ENCODE data around the gene TMPRSS3.

Gene TMPRSS3

GRCh38 chr21:42429021-42429420 lies 33.2 kb upstream of the TMPRSS3 start:
- no peak for DNase-seq (ENCODE audit: low read depth in 2 of 2, low spot score in 1 of 2)

- DNase-seq (ENCODE audit: low read depth in 2 of 2, low spot score in 1 of 2) = no peak
Observed at GRCh38 chr21:42427809-42428419, 32.1 kb upstream of the TMPRSS3 start.

GRCh38 chr21:42426876-42427480 lies 31.1 kb upstream of the TMPRSS3 start:
- DNase-seq (ENCODE audit: low read depth in 2 of 2, low spot score in 1 of 2) = no peak

GRCh38 chr21:42426424-42426823 lies 30.6 kb upstream of the TMPRSS3 start:
- no peak for DNase-seq (ENCODE audit: low read depth in 2 of 2, low spot score in 1 of 2)

GRCh38 chr21:42425591-42425990 lies 29.7 kb upstream of the TMPRSS3 start:
- DNase-seq (ENCODE audit: low read depth in 2 of 2, low spot score in 1 of 2) = no peak

- peak in 1 of 2 donors; percentile 63 for DNase-seq (ENCODE audit: low read depth in 2 of 2, low spot score in 1 of 2)
Observed at GRCh38 chr21:42424914-42425541, 29.2 kb upstream of the TMPRSS3 start.

GRCh38 chr21:42423685-42424084 lies 27.8 kb upstream of the TMPRSS3 start:
- DNase-seq (ENCODE audit: low read depth in 2 of 2, low spot score in 1 of 2) = no peak

- DNase-seq (ENCODE audit: low read depth in 2 of 2, low spot score in 1 of 2) = no peak
Observed at GRCh38 chr21:42423197-42423675, 27.4 kb upstream of the TMPRSS3 start.

- no peak for DNase-seq (ENCODE audit: low read depth in 2 of 2, low spot score in 1 of 2)
Observed at GRCh38 chr21:42421018-42421793, 25.4 kb upstream of the TMPRSS3 start.

- DNase-seq (ENCODE audit: low read depth in 2 of 2, low spot score in 1 of 2) = no peak
Observed at GRCh38 chr21:42419845-42420244, 24.0 kb upstream of the TMPRSS3 start.

GRCh38 chr21:42418886-42419285 lies 23.0 kb upstream of the TMPRSS3 start:
- no peak for DNase-seq (ENCODE audit: low read depth in 2 of 2, low spot score in 1 of 2)

- no peak for DNase-seq (ENCODE audit: low read depth in 2 of 2, low spot score in 1 of 2)
Observed at GRCh38 chr21:42417533-42417932, 21.7 kb upstream of the TMPRSS3 start.

- DNase-seq (ENCODE audit: low read depth in 2 of 2, low spot score in 1 of 2) = peak; percentile 84 to 88
Observed at GRCh38 chr21:42414928-42415769, 19.3 kb upstream of the TMPRSS3 start.

- DNase-seq (ENCODE audit: low read depth in 2 of 2, low spot score in 1 of 2) = no peak
Observed at GRCh38 chr21:42414553-42414927, 18.7 kb upstream of the TMPRSS3 start.

GRCh38 chr21:42414066-42414465 lies 18.2 kb upstream of the TMPRSS3 start:
- no peak for DNase-seq (ENCODE audit: low read depth in 2 of 2, low spot score in 1 of 2)

GRCh38 chr21:42413500-42413899 lies 17.6 kb upstream of the TMPRSS3 start:
- no peak for DNase-seq (ENCODE audit: low read depth in 2 of 2, low spot score in 1 of 2)

GRCh38 chr21:42413093-42413492 lies 17.2 kb upstream of the TMPRSS3 start:
- DNase-seq (ENCODE audit: low read depth in 2 of 2, low spot score in 1 of 2) = no peak

GRCh38 chr21:42412636-42412933 lies 16.7 kb upstream of the TMPRSS3 start:
- DNase-seq (ENCODE audit: low read depth in 2 of 2, low spot score in 1 of 2) = no peak

GRCh38 chr21:42411891-42412635 lies 16.2 kb upstream of the TMPRSS3 start:
- no peak for DNase-seq (ENCODE audit: low read depth in 2 of 2, low spot score in 1 of 2)

GRCh38 chr21:42411197-42411869 lies 15.5 kb upstream of the TMPRSS3 start:
- no peak for DNase-seq (ENCODE audit: low read depth in 2 of 2, low spot score in 1 of 2)
